Measurements from ENCODE around the gene FLOT1.

The FLOT1 gene

DNA sequence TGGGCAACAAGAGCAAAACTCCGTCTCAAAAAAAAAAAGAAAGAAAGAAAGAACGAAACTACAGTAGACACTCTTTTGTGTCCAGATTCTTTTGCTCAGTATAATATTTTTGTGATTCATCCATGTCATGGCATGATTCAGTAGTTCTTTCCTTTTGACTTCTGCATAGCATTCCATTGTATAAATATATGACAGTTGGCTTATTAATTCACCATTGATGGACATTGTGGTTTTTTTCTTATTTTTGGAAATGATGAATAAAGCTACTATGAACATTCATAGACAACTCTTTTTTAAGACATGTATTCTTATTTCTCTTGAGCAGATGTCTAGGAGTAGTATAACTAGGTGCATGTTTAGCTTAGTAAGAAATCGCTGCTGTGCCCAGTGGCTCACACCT is 12.1 kb upstream of the FLOT1 start:
- DNase-seq: no peak
- Histone ChIP-seq H3K9me3 (replicated peaks; ENCODE audit: insufficient read depth, low read length) (no peaks in the 10 kb centered on the region), H3K4me3 (ENCODE audit: low read length) (no peak overlapping the region), H3F3A (ENCODE audit: insufficient read depth, low read length) (no peaks in the 10 kb centered on the region), H3K4me2 (ENCODE audit: low read depth, low read length) (no peak overlapping the region), H3K9me2 (replicated peaks; ENCODE audit: insufficient read depth, low read length) (no peaks in the 10 kb centered on the region), H2AFZ (ENCODE audit: low read length) (no peak overlapping the region), H3K4me1 (ENCODE audit: low read length) (no peaks in the 10 kb centered on the region), H4K20me1 (ENCODE audit: insufficient read depth, low read length) (no peaks in the 10 kb centered on the region), H3K9ac (ENCODE audit: low read length) (no peak overlapping the region), H3K36me3 (replicated peaks; ENCODE audit: insufficient read depth, low read length) (no peaks in the 10 kb centered on the region), H3K79me2 (ENCODE audit: low read length) (no peaks in the 10 kb centered on the region), H3K27me3 (replicated peaks; ENCODE audit: insufficient read depth, low read length) (no peaks in the 10 kb centered on the region; the same call in 1 of the 2 replicates), H3K27ac (ENCODE audit: low read length) (no peak overlapping the region)
- TF ChIP-seq EZH2 (optimal IDR thresholded peaks at IDR 0.05; ENCODE audit: low read depth, low read length) (no peak), EZH2phosphoT487 (IDR thresholded peaks at IDR 0.05; ENCODE audit: low read length) (no peak)
- TF ChIP-seq, protein P1, sequence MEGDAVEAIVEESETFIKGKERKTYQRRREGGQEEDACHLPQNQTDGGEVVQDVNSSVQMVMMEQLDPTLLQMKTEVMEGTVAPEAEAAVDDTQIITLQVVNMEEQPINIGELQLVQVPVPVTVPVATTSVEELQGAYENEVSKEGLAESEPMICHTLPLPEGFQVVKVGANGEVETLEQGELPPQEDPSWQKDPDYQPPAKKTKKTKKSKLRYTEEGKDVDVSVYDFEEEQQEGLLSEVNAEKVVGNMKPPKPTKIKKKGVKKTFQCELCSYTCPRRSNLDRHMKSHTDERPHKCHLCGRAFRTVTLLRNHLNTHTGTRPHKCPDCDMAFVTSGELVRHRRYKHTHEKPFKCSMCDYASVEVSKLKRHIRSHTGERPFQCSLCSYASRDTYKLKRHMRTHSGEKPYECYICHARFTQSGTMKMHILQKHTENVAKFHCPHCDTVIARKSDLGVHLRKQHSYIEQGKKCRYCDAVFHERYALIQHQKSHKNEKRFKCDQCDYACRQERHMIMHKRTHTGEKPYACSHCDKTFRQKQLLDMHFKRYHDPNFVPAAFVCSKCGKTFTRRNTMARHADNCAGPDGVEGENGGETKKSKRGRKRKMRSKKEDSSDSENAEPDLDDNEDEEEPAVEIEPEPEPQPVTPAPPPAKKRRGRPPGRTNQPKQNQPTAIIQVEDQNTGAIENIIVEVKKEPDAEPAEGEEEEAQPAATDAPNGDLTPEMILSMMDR (IDR thresholded peaks at IDR 0.05; ENCODE audit: low read length): no peak

GRCh38 chr6:30752157-30752927 is 9.9 kb upstream of the FLOT1 start:
- DNase-seq: no peak
- H2AFZ ChIP-seq (ENCODE audit: low read length): no peak overlapping the region
- no peaks in the 10 kb centered on the region for H3K79me2 ChIP-seq (ENCODE audit: low read length)
- H3K27ac ChIP-seq (ENCODE audit: low read length): no peak overlapping the region
- H3K9ac ChIP-seq (ENCODE audit: low read length): no peak overlapping the region
- H3K27me3 ChIP-seq (replicated peaks; ENCODE audit: insufficient read depth, low read length): no peaks in the 10 kb centered on the region; the same call in 1 of the 2 replicates
- H3F3A ChIP-seq (ENCODE audit: insufficient read depth, low read length): no peaks in the 10 kb centered on the region
- no peak overlapping the region for H3K4me3 ChIP-seq (ENCODE audit: low read length)
- H3K36me3 ChIP-seq (replicated peaks; ENCODE audit: insufficient read depth, low read length): no peaks in the 10 kb centered on the region
- no peaks in the 10 kb centered on the region for H4K20me1 ChIP-seq (ENCODE audit: insufficient read depth, low read length)
- H3K9me3 ChIP-seq (replicated peaks; ENCODE audit: insufficient read depth, low read length): no peaks in the 10 kb centered on the region
- H3K9me2 ChIP-seq (replicated peaks; ENCODE audit: insufficient read depth, low read length): no peaks in the 10 kb centered on the region
- no peaks in the 10 kb centered on the region for H3K4me1 ChIP-seq (ENCODE audit: low read length)
- TF ChIP-seq, protein P1 (IDR thresholded peaks at IDR 0.05; ENCODE audit: low read length): no peak
- TF ChIP-seq EZH2 (optimal IDR thresholded peaks at IDR 0.05; ENCODE audit: low read depth, low read length) (no peak), EZH2phosphoT487 (IDR thresholded peaks at IDR 0.05; ENCODE audit: low read length) (no peak)
- no peak overlapping the region for H3K4me2 ChIP-seq (ENCODE audit: low read depth, low read length)

GRCh38 chr6:30750379-30750668 is 7.8 kb upstream of the FLOT1 start:
- H3F3A ChIP-seq (ENCODE audit: insufficient read depth, low read length): no peaks in the 10 kb centered on the region
- H3K9me2 ChIP-seq (replicated peaks; ENCODE audit: insufficient read depth, low read length): no peaks in the 10 kb centered on the region
- no peaks in the 10 kb centered on the region for H3K36me3 ChIP-seq (replicated peaks; ENCODE audit: insufficient read depth, low read length)
- no peak overlapping the region for H3K4me3 ChIP-seq (ENCODE audit: low read length)
- no peaks in the 10 kb centered on the region for H3K4me1 ChIP-seq (ENCODE audit: low read length)
- no peak overlapping the region for H3K4me2 ChIP-seq (ENCODE audit: low read depth, low read length)
- no peak overlapping the region for H3K27ac ChIP-seq (ENCODE audit: low read length)
- TF ChIP-seq EZH2phosphoT487 (IDR thresholded peaks at IDR 0.05; ENCODE audit: low read length) (no peak), EZH2 (optimal IDR thresholded peaks at IDR 0.05; ENCODE audit: low read depth, low read length) (no peak)
- TF ChIP-seq, protein P1 (IDR thresholded peaks at IDR 0.05; ENCODE audit: low read length): no peak
- H3K79me2 ChIP-seq (ENCODE audit: low read length): no peaks in the 10 kb centered on the region
- no peaks in the 10 kb centered on the region; the same call in 1 of the 2 replicates for H3K27me3 ChIP-seq (replicated peaks; ENCODE audit: insufficient read depth, low read length)
- H2AFZ ChIP-seq (ENCODE audit: low read length): no peak overlapping the region
- no peaks in the 10 kb centered on the region for H3K9me3 ChIP-seq (replicated peaks; ENCODE audit: insufficient read depth, low read length)
- DNase-seq: no peak
- H3K9ac ChIP-seq (ENCODE audit: low read length): no peak overlapping the region
- no peaks in the 10 kb centered on the region for H4K20me1 ChIP-seq (ENCODE audit: insufficient read depth, low read length)
